Fibroblast of mammary gland (primary cell): Measurements from ENCODE around the gene TMEM9.

Experiments
- DNase-seq: peaks from one replicate; pipeline ENCODE4 v3.0.0-alpha.2; 2010; ENCODE audit warnings: low read depth
- H3K4me3 ChIP-seq: 2 replicates; pipeline ENCODE4 v1.5.1; 2011; ENCODE audit warnings: low read depth, mild to moderate bottlenecking, low read length, moderate library complexity; ENCODE audit not compliant: control insufficient read depth
- TF ChIP-seq, protein P1 (sequence below): conservative IDR thresholded peaks from 2 replicates; pipeline ENCODE4 v1.5.1; 2011; ENCODE audit warnings: low read depth, low read length, inconsistent platforms; ENCODE audit not compliant: control insufficient read depth, insufficient read depth

TMEM9 gene

DNA sequence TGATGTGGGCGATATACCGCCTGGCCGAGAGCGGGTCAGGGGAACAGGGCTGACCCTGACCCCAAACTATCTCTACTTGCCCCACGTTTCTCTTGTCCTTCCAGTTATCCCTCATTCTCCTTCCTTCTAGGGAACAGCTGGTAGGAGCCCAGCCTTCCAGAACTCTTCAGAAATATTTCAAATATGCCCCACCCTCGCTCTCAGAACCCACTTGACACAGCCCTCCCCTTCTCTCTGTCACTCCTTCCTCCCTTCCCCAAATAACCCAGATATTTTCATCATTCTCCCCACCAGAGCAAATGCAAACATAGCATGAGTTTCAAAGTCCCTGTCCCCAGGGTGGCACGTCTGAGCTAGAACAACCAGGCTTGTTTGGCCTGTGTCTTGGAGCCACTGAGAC is 43.1 kb downstream of the TMEM9 start:
- H3K4me3 ChIP-seq = no peak overlapping the region
- DNase-seq = no peak
- TF ChIP-seq, protein P1, sequence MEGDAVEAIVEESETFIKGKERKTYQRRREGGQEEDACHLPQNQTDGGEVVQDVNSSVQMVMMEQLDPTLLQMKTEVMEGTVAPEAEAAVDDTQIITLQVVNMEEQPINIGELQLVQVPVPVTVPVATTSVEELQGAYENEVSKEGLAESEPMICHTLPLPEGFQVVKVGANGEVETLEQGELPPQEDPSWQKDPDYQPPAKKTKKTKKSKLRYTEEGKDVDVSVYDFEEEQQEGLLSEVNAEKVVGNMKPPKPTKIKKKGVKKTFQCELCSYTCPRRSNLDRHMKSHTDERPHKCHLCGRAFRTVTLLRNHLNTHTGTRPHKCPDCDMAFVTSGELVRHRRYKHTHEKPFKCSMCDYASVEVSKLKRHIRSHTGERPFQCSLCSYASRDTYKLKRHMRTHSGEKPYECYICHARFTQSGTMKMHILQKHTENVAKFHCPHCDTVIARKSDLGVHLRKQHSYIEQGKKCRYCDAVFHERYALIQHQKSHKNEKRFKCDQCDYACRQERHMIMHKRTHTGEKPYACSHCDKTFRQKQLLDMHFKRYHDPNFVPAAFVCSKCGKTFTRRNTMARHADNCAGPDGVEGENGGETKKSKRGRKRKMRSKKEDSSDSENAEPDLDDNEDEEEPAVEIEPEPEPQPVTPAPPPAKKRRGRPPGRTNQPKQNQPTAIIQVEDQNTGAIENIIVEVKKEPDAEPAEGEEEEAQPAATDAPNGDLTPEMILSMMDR = no peak

DNA sequence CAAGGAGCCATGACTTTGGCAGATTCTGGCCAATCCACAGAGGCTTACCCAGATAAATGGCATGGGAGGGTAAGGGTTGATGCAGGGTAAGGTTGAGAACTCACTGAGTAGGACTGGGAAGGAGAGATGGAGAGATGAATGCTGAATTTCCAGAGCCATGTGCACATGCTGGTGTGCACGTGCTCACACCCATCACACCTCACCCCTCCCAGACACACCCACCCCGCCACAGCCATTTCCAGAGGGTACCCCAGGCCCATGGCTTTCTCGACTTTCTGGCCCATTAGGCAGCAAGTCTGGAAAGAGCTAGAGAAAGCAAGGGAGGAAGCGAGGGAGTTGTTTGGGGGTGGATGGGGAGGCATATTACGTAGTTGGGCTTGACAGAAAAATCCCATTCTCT is 43.7 kb downstream of the TMEM9 start:
- no peak overlapping the region for H3K4me3 ChIP-seq
- no peak for DNase-seq
- TF ChIP-seq, protein P1 = no peak

DNA sequence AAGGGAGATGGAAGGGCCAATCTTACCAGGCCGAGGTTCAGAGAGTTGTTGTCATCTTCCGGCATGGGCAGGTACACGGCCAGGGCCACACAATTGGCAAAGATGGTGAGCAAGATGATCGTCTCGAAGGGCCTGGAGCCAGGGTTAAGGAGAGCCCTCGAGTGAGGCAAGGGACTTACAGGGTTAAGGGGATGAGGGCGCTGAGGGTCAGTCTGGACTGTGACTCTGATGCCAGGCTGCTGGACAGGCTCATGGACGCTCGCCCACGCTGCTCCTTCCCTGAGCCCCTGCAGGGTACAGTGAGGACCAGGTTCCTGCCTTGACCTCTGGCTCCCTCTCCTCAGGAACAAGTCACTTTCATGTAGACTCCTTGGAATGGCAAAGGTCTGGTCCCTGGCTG is 44.1 kb downstream of the TMEM9 start:
- TF ChIP-seq, protein P1 = no peak

DNA sequence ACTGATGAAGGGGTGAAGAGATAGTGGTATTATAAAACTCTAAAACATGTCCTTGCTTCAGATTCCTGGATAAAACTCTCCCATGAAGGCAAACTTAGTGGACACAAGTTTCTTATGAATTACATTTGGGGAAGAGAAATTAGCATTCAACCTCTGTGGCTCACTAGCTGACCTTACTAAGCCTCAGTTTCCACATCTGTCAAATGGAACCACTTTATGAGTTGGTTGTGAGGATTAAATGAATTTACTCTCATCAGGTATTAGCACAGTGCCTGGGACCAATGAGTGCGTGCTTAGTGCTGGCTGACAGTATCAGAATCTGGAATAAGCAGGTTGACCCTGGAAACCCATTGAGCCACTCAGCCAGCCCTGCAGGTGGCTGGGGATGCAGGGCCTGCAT is 44.6 kb downstream of the TMEM9 start:
- no peak overlapping the region for H3K4me3 ChIP-seq
- no peak for DNase-seq
- TF ChIP-seq, protein P1 = no peak

More for the DNA sequence above, 44.1 kb downstream of the TMEM9 start:
- DNase-seq = no peak
- H3K4me3 ChIP-seq = no peak overlapping the region

DNA sequence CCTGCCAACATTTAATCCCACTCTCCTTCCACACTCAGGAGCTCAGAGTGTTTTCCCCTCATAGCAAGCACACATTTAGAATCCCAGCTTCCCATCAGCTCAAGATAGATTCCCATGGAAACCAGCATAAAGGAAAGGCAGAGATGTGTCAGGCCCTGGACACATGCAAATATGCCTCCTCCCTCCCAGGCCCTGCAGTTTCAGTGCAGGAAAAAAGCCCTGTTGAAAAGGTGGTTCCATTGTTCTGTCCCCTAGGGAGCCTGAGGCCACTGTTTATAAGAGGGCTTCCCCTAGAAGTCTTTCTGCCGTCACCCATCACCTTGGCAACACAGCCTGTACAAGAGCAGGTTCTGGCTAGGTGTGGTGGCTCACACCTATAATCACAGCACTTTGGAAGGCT is 45.7 kb downstream of the TMEM9 start:
- TF ChIP-seq, protein P1 = no peak
- H3K4me3 ChIP-seq = no peak overlapping the region
- no peak for DNase-seq

DNA sequence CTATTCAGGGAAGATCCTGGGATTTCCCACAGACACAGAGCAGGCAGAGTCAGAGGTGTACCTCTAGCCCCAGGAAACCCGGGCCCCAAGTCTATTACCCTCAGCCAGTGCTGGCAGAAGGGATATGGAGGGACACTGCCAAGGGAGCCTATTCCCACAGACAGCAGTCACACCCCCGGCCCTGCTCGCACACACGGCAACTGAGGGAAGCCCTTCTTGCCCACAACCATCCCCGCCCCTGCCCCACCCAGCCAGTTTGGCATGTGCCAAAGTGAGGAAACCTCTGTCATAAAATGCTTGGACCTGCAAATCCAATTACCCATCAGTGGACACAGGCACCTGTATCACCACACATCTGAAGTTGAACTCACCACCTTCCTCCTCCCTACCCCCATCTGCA is 48.6 kb downstream of the TMEM9 start:
- DNase-seq = no peak
- no peak overlapping the region for H3K4me3 ChIP-seq
- TF ChIP-seq, protein P1 = no peak

DNA sequence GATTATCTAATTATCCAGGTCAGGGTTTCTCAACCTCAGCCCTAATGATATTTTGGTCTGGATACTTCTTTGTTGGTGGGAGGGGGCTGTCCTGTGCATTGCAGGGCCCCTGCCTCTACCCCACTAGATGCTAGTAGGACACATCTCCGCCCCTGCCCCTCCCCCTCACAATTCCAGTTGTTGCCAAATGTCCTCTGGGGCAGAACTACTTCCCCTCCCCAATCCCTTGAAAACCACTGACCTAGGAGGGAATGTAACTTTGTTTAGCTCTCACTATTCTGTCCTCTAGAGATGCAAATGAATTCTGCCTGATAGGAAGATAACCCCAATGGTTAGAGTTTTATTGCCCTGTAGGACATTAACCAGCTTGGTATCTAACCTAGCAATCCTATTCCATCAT is 50.1 kb downstream of the TMEM9 start:
- TF ChIP-seq, protein P1 = no peak
- no peak for DNase-seq
- H3K4me3 ChIP-seq = no peak overlapping the region
